HepG2 (cell line): ENCODE results near the gene HLA-DQB2. TPM values are rescaled to one million over a fixed set of nuclear protein-coding genes. Genes with fewer than 3 reads are reported as not detected.

Experiments
- HNF4A ChIP-seq: sonication (generic); formaldehyde crosslinking; IDR thresholded peaks from 2 replicates; pipeline ENCODE4 v1.4.0; 2020; ENCODE audit warnings: missing genetic modification reagents
- HNF4G ChIP-seq, 2 experiments: sonication (generic) in 1 of 2; formaldehyde crosslinking in 1 of 2; IDR thresholded peaks; 2 replicates each; pipeline versions ENCODE4 v1.4.0 to v1.6.1; 2011 to 2020; ENCODE audit warnings: borderline replicate concordance in 2 of 2, low read depth in 2 of 2, mild to moderate bottlenecking in 2 of 2, low read length in 1 of 2, missing genetic modification reagents in 1 of 2, moderate library complexity in 1 of 2
- IRF2 ChIP-seq: IDR thresholded peaks from 2 replicates; pipeline ENCODE4 v1.6.1; 2018; ENCODE audit warnings: missing genetic modification reagents, missing compliant biosample characterization
- JUN ChIP-seq: sonication (generic); formaldehyde crosslinking; IDR thresholded peaks from 2 replicates; pipeline ENCODE4 v1.4.0; 2020; ENCODE audit warnings: mild to moderate bottlenecking, missing genetic modification reagents
- PATZ1 ChIP-seq: sonication (generic); formaldehyde crosslinking; IDR thresholded peaks from 2 replicates; pipeline ENCODE4 v1.4.0; 2020; ENCODE audit warnings: missing genetic modification reagents
- SP2 ChIP-seq: sonication (generic); formaldehyde crosslinking; IDR thresholded peaks from 2 replicates; pipeline ENCODE4 v1.5.1; 2020; ENCODE audit warnings: mild to moderate bottlenecking, missing genetic modification reagents
- TBX3 ChIP-seq: fragments of 450-650 bp; IDR thresholded peaks from 2 replicates; pipeline ENCODE4 v1.6.1; 2017; ENCODE audit warnings: antibody characterized with exemption, mild to moderate bottlenecking, inconsistent platforms, borderline replicate concordance
- YY1 ChIP-seq: IDR thresholded peaks from 2 replicates; pipeline ENCODE4 v1.6.1; 2011; ENCODE audit warnings: low read length, low read depth, moderate library complexity, mild to moderate bottlenecking; ENCODE audit not compliant: insufficient read depth, insufficient replicate concordance
- ZNF12 ChIP-seq: sonication (generic); formaldehyde crosslinking; IDR thresholded peaks from 2 replicates; pipeline ENCODE4 v1.5.0; 2020; ENCODE audit warnings: missing genetic modification reagents
- ZNF234 ChIP-seq: sonication (generic); formaldehyde crosslinking; conservative IDR thresholded peaks from 2 replicates; pipeline ENCODE4 v1.5.1; 2020; ENCODE audit warnings: mild to moderate bottlenecking, missing genetic modification reagents
- ZNF264 ChIP-seq: sonication (generic); formaldehyde crosslinking; IDR thresholded peaks from 2 replicates; pipeline ENCODE4 v1.4.0; 2020; ENCODE audit warnings: missing genetic modification reagents
- ZNF773 ChIP-seq: sonication (generic); formaldehyde crosslinking; IDR thresholded peaks from 2 replicates; pipeline ENCODE4 v1.4.0; 2020; ENCODE audit warnings: missing genetic modification reagents, borderline replicate concordance
- ZNF879 ChIP-seq: sonication (generic); formaldehyde crosslinking; IDR thresholded peaks from 2 replicates; pipeline ENCODE4 v1.8.1; 2023; ENCODE audit warnings: missing genetic modification reagents
- polyA plus RNA-seq, 8 experiments: library from polyadenylated mRNA; depleted of rRNA in 3 of 8; stranded (reverse) in 7 of 8; unstranded in 1 of 8; fragments of >200 nt; fragmentation: Illumina TruSeq in 4 of 8; extraction: Trizol in 4 of 8; gene quantifications; 2 replicates each; pipeline versions ENCODE4 v1.2.1 to v1.2.3, GENCODE V29; 2011 to 2016; ENCODE audit warnings: low read depth in 4 of 8, missing spikeins in 1 of 8, mixed read lengths in 1 of 8; ENCODE audit not compliant: insufficient read depth in 1 of 8
- total RNA-seq, 5 experiments: library from RNA; depleted of rRNA; stranded (reverse); fragments of >200 nt; fragmentation: Illumina TruSeq; extraction: Trizol; gene quantifications; 2 replicates each; pipeline ENCODE4 v1.2.3, GENCODE V29; 2016; ENCODE audit warnings: low read depth in 1 of 5
- TF ChIP-seq, protein P1 (sequence below): sonication (generic); formaldehyde crosslinking; conservative IDR thresholded peaks from 2 replicates; pipeline ENCODE4 v1.8.1; 2023; ENCODE audit warnings: missing genetic modification reagents
- TF ChIP-seq, protein P2 (sequence below): sonication (generic); formaldehyde crosslinking; IDR thresholded peaks from 2 replicates; pipeline ENCODE4 v1.4.0; 2020; ENCODE audit warnings: missing genetic modification reagents
- TF ChIP-seq, protein P3 (sequence below): sonication (generic); formaldehyde crosslinking; IDR thresholded peaks from 2 replicates; pipeline ENCODE4 v1.4.0; 2020; ENCODE audit warnings: missing genetic modification reagents, borderline replicate concordance

The HLA-DQB2 gene
- total and polyA plus RNA-seq, 2 of the 13 experiments (the other 11 are each of a cell fraction or from before 2014, with no cell fraction given): not detected

DNA sequence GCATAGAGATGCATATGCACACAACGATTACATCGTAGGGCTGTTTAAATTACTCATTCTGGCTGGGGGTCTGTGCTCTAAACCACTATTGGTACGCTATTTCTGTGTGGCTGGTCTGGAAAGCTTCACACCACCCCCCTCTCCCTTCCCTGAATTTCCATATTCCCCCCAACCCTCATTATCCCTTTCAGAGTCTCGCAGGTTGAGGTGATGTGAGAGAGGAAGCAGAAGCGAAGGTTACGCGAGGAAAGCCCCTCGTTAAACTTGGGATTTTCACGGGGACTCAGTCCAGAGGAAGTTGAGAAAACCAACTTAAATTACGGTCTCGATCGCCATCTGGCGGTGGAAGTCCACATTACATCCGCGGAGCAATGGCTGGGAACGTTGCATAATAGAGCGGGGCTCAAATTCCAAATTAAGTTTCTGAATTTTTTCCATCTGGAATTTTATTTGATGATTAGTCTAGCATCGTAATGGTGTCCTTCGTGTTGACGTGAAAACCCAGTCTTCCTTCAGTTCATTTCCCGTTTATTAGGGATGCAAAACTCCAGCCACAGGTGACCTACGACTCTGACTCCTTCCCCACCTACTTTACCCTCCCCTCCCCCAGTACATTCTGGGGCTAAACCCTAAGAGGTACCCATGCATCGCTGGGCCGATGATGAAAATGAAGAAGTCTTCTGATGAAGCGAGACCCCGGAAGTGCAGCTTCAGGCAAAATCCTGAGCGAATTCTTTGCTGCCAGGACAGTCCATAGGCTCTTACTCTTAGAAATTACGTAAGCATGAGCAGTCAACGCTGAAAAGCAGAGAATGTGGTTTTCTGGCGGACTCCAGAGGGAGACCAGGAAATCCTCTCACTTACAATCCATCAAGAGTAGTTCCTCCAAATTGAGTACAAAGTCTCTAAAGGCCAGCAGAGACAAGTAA is 33.8 kb upstream of the HLA-DQB2 start (continued):
- no peak for TF ChIP-seq PATZ1 (CRISPR knock-in tag)
- TF ChIP-seq HNF4A: peak; percentile 39; the same call in 1 of the 2 replicates
- no peak for TF ChIP-seq YY1
- TF ChIP-seq ZNF773 (CRISPR knock-in tag): no peak
- TF ChIP-seq ZNF234 (CRISPR knock-in tag): no peak
- no peak for TF ChIP-seq JUN (CRISPR knock-in tag)
- TF ChIP-seq, protein P1, sequence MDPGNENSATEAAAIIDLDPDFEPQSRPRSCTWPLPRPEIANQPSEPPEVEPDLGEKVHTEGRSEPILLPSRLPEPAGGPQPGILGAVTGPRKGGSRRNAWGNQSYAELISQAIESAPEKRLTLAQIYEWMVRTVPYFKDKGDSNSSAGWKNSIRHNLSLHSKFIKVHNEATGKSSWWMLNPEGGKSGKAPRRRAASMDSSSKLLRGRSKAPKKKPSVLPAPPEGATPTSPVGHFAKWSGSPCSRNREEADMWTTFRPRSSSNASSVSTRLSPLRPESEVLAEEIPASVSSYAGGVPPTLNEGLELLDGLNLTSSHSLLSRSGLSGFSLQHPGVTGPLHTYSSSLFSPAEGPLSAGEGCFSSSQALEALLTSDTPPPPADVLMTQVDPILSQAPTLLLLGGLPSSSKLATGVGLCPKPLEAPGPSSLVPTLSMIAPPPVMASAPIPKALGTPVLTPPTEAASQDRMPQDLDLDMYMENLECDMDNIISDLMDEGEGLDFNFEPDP: 0 out of 2 replicates have a peak, but pooled peaks have one; percentile 38
- no peak for TF ChIP-seq TBX3
- no peak for TF ChIP-seq SP2 (CRISPR knock-in tag)
- TF ChIP-seq, protein P2, sequence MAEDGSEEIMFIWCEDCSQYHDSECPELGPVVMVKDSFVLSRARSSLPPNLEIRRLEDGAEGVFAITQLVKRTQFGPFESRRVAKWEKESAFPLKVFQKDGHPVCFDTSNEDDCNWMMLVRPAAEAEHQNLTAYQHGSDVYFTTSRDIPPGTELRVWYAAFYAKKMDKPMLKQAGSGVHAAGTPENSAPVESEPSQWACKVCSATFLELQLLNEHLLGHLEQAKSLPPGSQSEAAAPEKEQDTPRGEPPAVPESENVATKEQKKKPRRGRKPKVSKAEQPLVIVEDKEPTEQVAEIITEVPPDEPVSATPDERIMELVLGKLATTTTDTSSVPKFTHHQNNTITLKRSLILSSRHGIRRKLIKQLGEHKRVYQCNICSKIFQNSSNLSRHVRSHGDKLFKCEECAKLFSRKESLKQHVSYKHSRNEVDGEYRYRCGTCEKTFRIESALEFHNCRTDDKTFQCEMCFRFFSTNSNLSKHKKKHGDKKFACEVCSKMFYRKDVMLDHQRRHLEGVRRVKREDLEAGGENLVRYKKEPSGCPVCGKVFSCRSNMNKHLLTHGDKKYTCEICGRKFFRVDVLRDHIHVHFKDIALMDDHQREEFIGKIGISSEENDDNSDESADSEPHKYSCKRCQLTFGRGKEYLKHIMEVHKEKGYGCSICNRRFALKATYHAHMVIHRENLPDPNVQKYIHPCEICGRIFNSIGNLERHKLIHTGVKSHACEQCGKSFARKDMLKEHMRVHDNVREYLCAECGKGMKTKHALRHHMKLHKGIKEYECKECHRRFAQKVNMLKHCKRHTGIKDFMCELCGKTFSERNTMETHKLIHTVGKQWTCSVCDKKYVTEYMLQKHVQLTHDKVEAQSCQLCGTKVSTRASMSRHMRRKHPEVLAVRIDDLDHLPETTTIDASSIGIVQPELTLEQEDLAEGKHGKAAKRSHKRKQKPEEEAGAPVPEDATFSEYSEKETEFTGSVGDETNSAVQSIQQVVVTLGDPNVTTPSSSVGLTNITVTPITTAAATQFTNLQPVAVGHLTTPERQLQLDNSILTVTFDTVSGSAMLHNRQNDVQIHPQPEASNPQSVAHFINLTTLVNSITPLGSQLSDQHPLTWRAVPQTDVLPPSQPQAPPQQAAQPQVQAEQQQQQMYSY (CRISPR knock-in tag): no peak
- no peak for TF ChIP-seq ZNF12 (CRISPR knock-in tag)
- peak; percentile 22; the same call in 1 of the 2 replicates for TF ChIP-seq HNF4G (IDR thresholded peaks at IDR 0.05; ENCODE audit: borderline replicate concordance, low read depth, low read length)
- no peak for TF ChIP-seq HNF4G (CRISPR knock-in tag; IDR thresholded peaks at IDR 0.05; ENCODE audit: borderline replicate concordance, low read depth)
- TF ChIP-seq, protein P3, sequence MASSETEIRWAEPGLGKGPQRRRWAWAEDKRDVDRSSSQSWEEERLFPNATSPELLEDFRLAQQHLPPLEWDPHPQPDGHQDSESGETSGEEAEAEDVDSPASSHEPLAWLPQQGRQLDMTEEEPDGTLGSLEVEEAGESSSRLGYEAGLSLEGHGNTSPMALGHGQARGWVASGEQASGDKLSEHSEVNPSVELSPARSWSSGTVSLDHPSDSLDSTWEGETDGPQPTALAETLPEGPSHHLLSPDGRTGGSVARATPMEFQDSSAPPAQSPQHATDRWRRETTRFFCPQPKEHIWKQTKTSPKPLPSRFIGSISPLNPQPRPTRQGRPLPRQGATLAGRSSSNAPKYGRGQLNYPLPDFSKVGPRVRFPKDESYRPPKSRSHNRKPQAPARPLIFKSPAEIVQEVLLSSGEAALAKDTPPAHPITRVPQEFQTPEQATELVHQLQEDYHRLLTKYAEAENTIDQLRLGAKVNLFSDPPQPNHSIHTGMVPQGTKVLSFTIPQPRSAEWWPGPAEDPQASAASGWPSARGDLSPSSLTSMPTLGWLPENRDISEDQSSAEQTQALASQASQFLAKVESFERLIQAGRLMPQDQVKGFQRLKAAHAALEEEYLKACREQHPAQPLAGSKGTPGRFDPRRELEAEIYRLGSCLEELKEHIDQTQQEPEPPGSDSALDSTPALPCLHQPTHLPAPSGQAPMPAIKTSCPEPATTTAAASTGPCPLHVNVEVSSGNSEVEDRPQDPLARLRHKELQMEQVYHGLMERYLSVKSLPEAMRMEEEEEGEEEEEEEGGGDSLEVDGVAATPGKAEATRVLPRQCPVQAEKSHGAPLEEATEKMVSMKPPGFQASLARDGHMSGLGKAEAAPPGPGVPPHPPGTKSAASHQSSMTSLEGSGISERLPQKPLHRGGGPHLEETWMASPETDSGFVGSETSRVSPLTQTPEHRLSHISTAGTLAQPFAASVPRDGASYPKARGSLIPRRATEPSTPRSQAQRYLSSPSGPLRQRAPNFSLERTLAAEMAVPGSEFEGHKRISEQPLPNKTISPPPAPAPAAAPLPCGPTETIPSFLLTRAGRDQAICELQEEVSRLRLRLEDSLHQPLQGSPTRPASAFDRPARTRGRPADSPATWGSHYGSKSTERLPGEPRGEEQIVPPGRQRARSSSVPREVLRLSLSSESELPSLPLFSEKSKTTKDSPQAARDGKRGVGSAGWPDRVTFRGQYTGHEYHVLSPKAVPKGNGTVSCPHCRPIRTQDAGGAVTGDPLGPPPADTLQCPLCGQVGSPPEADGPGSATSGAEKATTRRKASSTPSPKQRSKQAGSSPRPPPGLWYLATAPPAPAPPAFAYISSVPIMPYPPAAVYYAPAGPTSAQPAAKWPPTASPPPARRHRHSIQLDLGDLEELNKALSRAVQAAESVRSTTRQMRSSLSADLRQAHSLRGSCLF (CRISPR knock-in tag): no peak
- no peak for TF ChIP-seq ZNF879 (CRISPR knock-in tag)
- no peak for TF ChIP-seq ZNF264
- no peak for TF ChIP-seq IRF2
